HG02981 (cell line): ENCODE results near the gene TMED8.

Source experiments
- ATAC-seq: cut with Tn5 transposase; IDR thresholded peaks from one replicate; pipeline ENCODE4 v1.9.1; 2021; ENCODE audit warnings: mild to moderate bottlenecking, moderate library complexity; ENCODE audit not compliant: unreplicated experiment

The TMED8 gene

DNA sequence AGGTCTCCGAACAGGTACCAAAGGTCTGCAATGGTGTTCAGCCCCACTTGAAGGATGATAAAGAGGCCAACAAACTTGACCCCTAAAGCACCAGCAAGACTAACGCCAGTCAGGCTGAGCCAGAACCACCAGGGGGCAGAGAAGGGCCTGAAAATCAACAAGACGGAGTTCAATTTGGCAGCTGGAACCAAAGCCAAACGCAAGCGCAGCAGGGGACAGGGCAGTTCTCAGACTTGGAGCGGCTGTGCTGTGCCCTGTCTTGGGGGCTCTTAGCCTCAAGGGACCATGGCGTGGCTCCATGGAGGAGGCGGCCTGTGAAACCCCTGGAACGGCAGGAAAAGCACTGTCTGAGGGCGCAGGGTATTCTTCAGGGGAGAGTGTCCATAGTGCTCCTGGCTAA is 75.8 kb downstream of the TMED8 start:
- ATAC-seq = no peak

DNA sequence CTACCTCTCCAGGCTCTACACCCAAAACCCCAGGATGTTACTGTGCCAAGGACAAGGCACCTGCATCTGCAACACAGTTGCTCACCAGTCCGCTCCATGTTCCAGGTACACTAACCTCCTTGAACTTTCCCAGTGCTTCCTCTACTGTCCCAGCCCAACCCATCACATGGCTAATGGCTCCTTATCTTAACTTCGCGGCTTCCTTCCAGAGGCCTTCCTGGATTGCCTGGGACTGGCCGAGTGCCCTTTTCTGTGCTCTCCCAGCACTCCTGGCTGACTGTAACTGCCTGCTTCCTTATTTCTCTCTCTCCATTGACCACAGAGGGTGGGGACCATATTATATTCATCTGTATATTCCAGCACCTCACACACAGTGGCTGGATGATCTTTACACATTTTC is 77.1 kb downstream of the TMED8 start:
- no peak for ATAC-seq

- ATAC-seq = no peak
These were observed 80.0 kb downstream of the TMED8 start for GRCh38 chr14:77296906-77297305.

DNA sequence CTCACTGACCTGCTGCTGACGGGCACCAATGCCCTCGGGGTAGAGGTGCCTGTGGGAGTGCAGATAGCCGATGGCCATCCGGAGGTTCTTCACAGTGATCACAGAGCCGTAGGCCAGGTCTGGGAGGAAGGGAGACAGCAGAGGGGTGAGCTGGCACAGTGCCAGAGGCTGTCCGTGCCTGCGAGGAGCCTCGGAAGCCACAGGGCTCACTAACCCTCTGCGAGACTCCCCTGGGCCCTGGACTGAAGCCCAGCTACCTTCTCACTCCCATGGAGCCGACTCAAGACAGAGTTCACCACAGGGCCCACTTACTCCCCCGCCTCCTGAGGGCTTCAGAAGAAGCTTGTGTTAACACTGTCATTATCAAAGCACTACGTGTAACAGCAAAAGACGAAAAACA is 80.7 kb downstream of the TMED8 start:
- ATAC-seq = no peak

GRCh38 chr14:77290705-77291104 is 86.2 kb downstream of the TMED8 start:
- no peak for ATAC-seq

GRCh38 chr14:77286576-77286975 is 90.3 kb downstream of the TMED8 start:
- no peak for ATAC-seq
